HFF-Myc (cell line): ENCODE results near the gene SERPINA6.
"Not testable (repeated sequence)": the region's sequence is repeated elsewhere in the genome, so short reads cannot be mapped to it uniquely, and the experiment has no call there.

ENCODE experiments used
- DNase-seq: peaks from one replicate; pipeline ENCODE4 v3.0.0-alpha.2; 2011; ENCODE audit warnings: low read depth; ENCODE audit errors: extremely low read depth
- H3K4me3 ChIP-seq: replicated peaks from 2 replicates; pipeline ENCODE4 v1.5.1; 2011; ENCODE audit warnings: low read depth, mild to moderate bottlenecking, control low read depth, low read length
- TF ChIP-seq, protein P1 (sequence below): IDR thresholded peaks from 2 replicates; pipeline ENCODE4 v1.5.1; 2012; ENCODE audit warnings: mild to moderate bottlenecking, low read depth, low read length, control low read depth; ENCODE audit errors: missing control alignments

The SERPINA6 gene, protein sequence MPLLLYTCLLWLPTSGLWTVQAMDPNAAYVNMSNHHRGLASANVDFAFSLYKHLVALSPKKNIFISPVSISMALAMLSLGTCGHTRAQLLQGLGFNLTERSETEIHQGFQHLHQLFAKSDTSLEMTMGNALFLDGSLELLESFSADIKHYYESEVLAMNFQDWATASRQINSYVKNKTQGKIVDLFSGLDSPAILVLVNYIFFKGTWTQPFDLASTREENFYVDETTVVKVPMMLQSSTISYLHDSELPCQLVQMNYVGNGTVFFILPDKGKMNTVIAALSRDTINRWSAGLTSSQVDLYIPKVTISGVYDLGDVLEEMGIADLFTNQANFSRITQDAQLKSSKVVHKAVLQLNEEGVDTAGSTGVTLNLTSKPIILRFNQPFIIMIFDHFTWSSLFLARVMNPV

DNA sequence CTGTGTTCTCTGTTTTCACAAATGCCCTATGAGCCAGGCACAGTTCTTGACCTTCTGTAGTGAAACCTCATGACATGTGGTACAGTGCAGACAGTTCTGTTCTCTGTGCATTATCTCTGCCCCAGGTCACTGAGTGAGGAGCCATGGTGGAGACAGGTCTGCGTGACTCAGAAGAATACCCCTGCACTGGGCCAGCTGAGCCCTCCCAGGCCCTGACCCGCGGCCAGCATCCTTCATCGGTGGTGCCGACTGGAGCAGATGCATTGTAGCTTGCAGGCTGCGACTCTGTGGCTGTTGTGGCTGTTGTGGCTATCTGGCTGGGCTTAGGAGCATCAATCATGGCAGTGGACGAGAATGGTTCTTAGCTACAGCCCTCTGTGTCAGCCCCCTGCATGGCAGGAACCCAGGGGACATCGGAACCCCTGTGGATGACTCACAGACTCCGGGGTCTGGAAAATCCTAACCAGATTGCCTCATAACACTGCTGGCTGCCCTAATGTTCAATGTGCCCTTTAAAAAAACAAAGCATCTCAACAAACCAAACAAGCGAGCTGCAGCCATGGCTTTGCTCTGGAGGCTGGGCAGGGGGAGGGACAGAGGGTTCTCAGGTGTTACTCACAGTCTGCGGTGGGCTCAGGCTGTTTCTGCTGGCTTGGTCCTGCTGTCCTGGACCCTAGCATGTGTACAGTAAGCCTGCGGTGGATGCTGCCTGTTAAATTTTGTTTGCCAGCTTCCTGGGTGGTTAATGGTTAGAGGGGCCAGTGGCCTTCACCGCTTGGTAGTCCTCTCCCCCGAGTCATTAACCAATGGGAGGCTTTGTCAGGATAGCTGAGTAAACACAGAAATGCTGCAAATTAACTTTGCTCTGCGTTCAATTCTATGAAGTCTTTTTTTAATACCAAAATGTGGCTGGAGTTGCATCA is at the start of gene SERPINA6:
TSS of gene SERPINA6 (minus strand) at position 689 of the 923 bp plus-strand sequence. CDS start 8,688 bp downstream, outside the sequence.
- H3K4me3 ChIP-seq: no peak within 1 kb of the TSS
- TF ChIP-seq, protein P1, sequence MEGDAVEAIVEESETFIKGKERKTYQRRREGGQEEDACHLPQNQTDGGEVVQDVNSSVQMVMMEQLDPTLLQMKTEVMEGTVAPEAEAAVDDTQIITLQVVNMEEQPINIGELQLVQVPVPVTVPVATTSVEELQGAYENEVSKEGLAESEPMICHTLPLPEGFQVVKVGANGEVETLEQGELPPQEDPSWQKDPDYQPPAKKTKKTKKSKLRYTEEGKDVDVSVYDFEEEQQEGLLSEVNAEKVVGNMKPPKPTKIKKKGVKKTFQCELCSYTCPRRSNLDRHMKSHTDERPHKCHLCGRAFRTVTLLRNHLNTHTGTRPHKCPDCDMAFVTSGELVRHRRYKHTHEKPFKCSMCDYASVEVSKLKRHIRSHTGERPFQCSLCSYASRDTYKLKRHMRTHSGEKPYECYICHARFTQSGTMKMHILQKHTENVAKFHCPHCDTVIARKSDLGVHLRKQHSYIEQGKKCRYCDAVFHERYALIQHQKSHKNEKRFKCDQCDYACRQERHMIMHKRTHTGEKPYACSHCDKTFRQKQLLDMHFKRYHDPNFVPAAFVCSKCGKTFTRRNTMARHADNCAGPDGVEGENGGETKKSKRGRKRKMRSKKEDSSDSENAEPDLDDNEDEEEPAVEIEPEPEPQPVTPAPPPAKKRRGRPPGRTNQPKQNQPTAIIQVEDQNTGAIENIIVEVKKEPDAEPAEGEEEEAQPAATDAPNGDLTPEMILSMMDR: no peak
- no peak for DNase-seq

- no peak overlapping the region for H3K4me3 ChIP-seq
- TF ChIP-seq, protein P1: no peak
- no peak for DNase-seq
These were observed 49.0 kb upstream of the SERPINA6 start for GRCh38 chr14:94372021-94372605.

DNA sequence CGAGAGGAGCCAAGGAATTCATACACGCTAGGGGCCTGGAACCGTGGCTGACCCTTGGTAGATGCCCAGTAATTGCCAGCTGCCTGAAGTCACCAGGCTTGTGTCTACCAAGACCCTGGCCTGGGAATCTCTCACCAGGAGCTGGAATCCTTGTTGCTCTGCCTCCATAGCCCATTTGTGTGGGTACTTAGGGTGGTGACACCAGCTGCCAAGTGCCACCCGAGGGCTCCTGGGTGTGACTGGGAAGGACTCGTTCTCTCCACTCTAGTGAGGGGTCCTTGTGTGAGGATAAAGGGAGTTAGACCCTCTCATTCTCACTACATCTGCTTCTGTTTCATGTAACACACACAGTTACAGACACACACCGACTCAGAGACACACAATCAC is 47.4 kb upstream of the SERPINA6 start:
- H3K4me3 ChIP-seq: no peak overlapping the region
- no peak for DNase-seq
- TF ChIP-seq, protein P1: no peak

DNA sequence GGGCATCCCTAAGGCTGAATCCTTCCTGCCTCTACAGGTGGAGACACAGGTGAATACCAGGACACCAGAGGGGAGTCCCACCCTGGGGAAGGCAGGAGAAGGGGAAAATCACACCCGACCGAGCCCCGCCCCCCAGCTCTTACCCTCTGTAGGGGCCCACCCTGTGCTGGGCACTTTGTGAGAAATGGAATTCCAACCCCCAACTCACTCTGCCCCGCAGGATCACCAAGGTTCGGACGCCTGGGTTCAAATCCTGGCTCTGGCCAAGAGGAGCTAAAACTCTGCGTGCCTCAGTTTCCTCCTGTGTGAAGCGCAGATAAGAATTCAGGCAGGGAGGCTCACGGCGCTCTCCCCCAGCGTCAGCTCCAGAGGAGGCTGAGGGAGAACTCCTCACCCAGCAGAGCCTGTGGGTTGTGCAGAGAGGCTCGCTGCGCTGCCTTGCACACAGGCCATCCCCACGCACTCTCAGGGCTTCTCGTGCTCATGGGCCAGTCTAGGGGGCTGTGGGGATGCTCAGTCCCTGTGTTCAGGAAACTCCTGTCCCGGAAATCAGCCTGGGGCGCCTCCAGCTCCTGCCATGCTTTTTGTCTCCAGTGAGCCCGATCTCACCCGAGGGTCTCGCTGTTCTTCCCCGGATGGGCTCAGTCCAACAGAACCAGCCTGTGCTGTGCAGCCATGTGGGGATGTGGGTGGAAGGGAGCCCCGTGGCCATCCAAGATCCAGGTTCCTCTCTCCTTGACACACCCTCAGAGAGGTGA is 46.8 kb upstream of the SERPINA6 start:
- DNase-seq, H3K4me3 ChIP-seq: not testable (repeated sequence)

DNA sequence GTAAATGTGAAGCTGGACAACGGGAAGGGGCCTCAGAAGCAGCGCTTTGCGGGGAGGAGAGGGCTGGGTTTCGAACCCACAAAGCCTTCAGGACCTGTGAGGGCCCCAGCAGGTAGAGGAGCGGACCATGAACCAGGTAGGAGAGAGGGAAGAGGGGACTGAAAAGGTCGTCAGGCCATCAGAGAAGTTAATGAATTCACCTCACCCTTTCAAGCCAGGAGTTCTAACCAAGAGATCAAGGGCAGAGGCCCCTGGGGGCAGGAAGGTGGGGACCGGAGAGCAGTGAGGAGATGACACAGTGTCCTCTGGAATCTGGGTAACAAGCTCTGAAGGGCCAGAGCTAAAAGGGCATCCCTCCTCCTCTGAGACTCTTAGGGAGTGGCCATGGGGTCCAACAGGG is 45.8 kb upstream of the SERPINA6 start:
- TF ChIP-seq, protein P1: no peak
- H3K4me3 ChIP-seq: no peak overlapping the region
- no peak for DNase-seq

DNA sequence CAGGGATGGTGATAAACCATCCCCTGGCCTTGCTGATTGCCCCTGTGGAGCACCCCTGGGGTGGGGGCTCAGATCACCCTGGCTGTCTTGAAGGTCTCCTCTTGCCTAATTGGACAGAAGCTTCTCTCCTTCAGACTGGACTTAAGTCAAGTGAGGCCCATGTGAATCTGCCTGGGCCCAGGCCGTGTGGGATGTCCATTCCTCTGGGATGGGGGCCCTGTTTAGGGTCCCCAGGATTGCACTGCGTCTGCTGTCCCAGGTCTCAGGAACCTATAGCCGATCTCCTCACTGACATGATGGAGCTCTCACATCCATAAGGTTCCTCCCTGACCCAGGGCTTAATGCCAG is 45.1 kb upstream of the SERPINA6 start:
- H3K4me3 ChIP-seq: no peak overlapping the region
- DNase-seq: no peak
- TF ChIP-seq, protein P1: no peak
